AG10803 (cell line): ENCODE data around the gene DNPEP.

Experiments used
- DNase-seq: peaks from one replicate; pipeline ENCODE4 v3.0.0; 2010; ENCODE audit warnings: low read depth
- H3K4me3 ChIP-seq: 2 replicates; pipeline ENCODE4 v1.5.1; 2011; ENCODE audit warnings: mild to moderate bottlenecking, low read length, control low read depth
- CTCF ChIP-seq: conservative IDR thresholded peaks from 2 replicates; pipeline ENCODE4 v1.5.1; 2011; ENCODE audit warnings: mild to moderate bottlenecking, low read length, control low read depth, inconsistent platforms

DNPEP gene

GRCh38 chr2:219419012-219419324, 31.3 kb upstream of the DNPEP start:
- no peak for DNase-seq
- no peak overlapping the region for H3K4me3 ChIP-seq
- no peak for TF ChIP-seq CTCF

GRCh38 chr2:219418155-219419011, 30.7 kb upstream of the DNPEP start, which contains the start of gene DES:
Gene DES, plus strand, starts transcription at chr2:219418377. Its CDS starts 86 bp downstream, at chr2:219418463.
- no peak within 1 kb of the TSS for H3K4me3 ChIP-seq
- TF ChIP-seq CTCF = no peak

DNA sequence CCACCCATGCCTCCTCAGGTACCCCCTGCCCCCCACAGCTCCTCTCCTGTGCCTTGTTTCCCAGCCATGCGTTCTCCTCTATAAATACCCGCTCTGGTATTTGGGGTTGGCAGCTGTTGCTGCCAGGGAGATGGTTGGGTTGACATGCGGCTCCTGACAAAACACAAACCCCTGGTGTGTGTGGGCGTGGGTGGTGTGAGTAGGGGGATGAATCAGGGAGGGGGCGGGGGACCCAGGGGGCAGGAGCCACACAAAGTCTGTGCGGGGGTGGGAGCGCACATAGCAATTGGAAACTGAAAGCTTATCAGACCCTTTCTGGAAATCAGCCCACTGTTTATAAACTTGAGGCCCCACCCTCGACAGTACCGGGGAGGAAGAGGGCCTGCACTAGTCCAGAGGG, 29.7 kb upstream of the DNPEP start:
- no peak for TF ChIP-seq CTCF
- H3K4me3 ChIP-seq = no peak overlapping the region
- DNase-seq = no peak

More at GRCh38 chr2:219418155-219419011, 30.7 kb upstream of the DNPEP start, which contains the start of gene DES:
- DNase-seq = no peak

DNA sequence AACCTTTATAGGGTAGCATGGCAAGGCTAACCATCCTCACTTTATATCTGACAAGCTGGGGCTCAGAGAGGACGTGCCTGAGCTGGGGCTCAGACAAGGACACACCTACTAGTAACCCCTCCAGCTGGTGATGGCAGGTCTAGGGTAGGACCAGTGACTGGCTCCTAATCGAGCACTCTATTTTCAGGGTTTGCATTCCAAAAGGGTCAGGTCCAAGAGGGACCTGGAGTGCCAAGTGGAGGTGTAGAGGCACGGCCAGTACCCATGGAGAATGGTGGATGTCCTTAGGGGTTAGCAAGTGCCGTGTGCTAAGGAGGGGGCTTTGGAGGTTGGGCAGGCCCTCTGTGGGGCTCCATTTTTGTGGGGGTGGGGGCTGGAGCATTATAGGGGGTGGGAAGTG, 29.2 kb upstream of the DNPEP start:
- no peak for DNase-seq
- H3K4me3 ChIP-seq = no peak overlapping the region
- no peak for TF ChIP-seq CTCF

DNA sequence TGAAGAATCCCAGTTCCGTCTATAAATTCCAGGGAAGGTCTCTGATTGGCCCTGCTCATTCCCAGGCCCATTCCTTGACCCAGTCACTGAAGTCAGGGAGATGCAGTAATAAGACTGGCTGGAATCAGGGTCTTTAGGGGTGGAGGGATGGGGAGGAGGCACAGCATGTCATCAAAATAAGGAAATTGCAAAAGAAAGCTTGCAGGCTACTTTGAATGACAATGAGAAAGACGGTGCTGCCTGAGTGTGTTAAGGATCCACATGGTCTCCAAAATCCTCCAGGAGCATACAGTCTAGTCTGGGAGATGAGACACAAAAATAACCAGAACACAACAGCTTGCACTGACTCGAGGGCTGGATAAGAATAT, 28.5 kb upstream of the DNPEP start:
- H3K4me3 ChIP-seq = no peak overlapping the region
- no peak for DNase-seq
- TF ChIP-seq CTCF = no peak

DNA sequence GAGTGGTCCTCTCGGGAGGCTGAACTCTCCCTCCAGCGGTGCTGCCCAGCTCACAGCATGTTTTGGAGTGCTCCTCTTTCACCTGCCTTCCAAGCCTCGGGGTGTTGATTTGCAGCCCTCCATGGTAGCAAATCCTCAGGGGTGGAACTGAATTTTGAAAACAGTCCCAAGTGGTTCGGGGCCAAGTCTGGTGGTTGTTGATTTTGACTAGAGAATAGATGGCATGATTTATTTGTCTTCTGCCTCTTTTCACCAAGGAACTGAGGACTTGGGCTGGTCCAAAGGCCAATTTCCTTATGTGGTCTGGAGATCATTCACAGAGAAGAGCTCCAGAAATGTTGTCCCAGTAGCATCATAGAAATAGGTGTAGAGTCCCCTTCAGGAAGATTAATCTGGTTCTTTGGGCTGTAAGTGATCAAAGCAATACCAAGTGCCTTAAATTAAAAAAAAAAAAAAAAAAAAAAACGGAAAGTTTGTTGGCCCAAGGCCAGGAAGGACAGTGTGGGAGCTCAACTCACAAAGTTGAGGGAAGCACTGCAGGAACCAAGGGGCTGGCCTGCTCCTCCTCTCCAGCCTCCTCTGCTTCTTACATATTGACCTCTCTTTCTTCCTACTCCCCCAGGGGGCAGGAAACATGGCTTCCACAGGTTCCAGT, 28.0 kb upstream of the DNPEP start:
- no peak overlapping the region for H3K4me3 ChIP-seq
- no peak for DNase-seq
- TF ChIP-seq CTCF = no peak

DNA sequence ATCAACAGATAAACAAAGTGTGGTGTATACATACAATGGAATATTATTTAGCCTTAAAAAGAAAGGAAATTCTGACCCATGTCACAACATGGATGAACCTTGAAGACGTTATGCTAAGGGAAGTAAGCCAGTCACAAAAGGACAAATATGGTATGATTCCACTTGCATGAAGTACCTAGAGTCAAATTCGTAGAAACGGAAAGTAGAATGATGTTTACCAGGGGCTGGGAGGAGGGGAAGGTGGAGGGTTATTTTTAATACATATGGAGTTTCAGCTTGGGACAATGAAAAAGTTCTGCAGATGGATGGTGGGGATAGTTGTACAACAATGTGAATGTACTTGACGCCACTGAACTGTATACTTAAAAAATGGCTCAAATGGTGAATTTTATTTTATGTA, 27.1 kb upstream of the DNPEP start:
- H3K4me3 ChIP-seq = no peak overlapping the region
- TF ChIP-seq CTCF = no peak
- no peak for DNase-seq
